ENCODE data around the gene C10orf88.

Gene C10orf88

DNA sequence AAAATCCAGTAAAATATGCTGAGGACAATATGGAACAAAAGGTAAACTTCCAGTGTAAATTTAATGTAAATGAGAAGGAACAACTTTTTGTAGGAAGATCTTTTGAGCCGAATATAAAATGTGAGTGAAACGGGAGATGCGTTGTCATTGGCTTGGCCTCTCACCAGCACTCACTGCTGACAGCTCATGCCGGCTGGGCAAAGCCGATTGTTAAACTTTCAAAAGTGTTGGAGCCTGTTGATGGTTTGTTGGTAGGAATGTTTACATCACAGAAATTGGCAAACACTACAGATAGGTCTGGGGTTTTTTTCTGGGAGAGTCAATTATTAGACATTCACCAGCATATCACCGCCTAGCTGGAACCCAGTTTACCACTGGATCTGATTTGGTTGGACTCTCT is 32.3 kb upstream of the C10orf88 start:
- no peak overlapping the region for H4K8ac ChIP-seq (ENCODE audit: low read length)

DNA sequence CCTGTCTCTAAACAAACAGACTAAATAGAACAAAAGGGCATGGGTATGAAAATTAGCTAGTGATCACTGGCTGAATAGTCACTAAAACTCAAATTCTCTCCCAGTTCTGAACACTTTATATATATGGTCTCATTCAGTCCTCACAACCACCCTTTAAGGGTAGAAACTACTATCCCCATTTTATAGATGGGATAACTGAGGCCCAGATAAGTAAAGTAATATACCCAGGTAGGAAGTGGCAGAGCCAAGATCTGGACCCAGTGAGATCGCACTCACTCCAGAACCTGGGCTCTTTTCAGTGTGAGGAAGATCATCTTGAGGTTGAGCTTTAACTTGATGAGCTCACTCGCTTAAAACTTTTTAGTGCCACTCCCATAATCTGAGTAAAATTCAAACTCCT is 30.7 kb upstream of the C10orf88 start:
- H3K27ac ChIP-seq (ENCODE audit: low read length, poor library complexity, severe bottlenecking): no peak overlapping the region
- no peak overlapping the region for H2BK5ac ChIP-seq (ENCODE audit: low read depth, low read length, poor library complexity, severe bottlenecking)
- H2BK12ac ChIP-seq (ENCODE audit: low read length in 2 of 2): no peak overlapping the region
- WGBS: 99% methylated on average over 2 of the region's 2 CpGs
- H3K4me3 ChIP-seq (ENCODE audit: insufficient read depth in 1 of 2, low read depth in 1 of 2, low read length in 2 of 2): no peak overlapping the region
- peaks cover 2% of the 10 kb centered on the region for H3K4me1 ChIP-seq (ENCODE audit: control insufficient read depth, insufficient read depth, low read depth, low read length)
- no peak overlapping the region for H3K18ac ChIP-seq (ENCODE audit: low read depth in 1 of 2, low read length in 2 of 2)
- H2BK15ac ChIP-seq (ENCODE audit: low read depth, poor library complexity, severe bottlenecking): no peak overlapping the region
- no peak overlapping the region for H3K14ac ChIP-seq (ENCODE audit: low read length in 2 of 2)
- no peak overlapping the region for H4K8ac ChIP-seq (ENCODE audit: low read length)
- no peak overlapping the region for H2AFZ ChIP-seq (ENCODE audit: low read depth, low read length)
- no peak for DNase-seq
- H2BK120ac ChIP-seq (ENCODE audit: low read depth, low read length): no peak overlapping the region
- no peak overlapping the region for H4K91ac ChIP-seq (ENCODE audit: low read length)
- peaks cover 5 to 18% of the 10 kb centered on the region in 2 experiments for H3K36me3 ChIP-seq (ENCODE audit: control insufficient read depth in 1 of 2, insufficient read depth in 2 of 2, low read depth in 1 of 2, low read length in 2 of 2)
- H3K9ac ChIP-seq (ENCODE audit: low read length): no peak overlapping the region
- no peaks in the 10 kb centered on the region for H3K27me3 ChIP-seq (ENCODE audit: control insufficient read depth in 1 of 2, insufficient read depth in 1 of 2, low read length in 2 of 2)
- H3K9me3 ChIP-seq (ENCODE audit: control insufficient read depth, low read length): no peaks in the 10 kb centered on the region
- no peak overlapping the region for H3K4me2 ChIP-seq (ENCODE audit: low read length, poor library complexity, severe bottlenecking)
- peaks cover 5% of the 10 kb centered on the region for H3K79me1 ChIP-seq (replicated peaks; ENCODE audit: low read length, poor library complexity, severe bottlenecking)
- H3K23ac ChIP-seq (ENCODE audit: low read length in 2 of 2): no peak overlapping the region
- no peak overlapping the region for H2AK5ac ChIP-seq (ENCODE audit: low read length, severe bottlenecking)
- no peak overlapping the region for H3K4ac ChIP-seq (ENCODE audit: low read depth in 1 of 2, low read length in 2 of 2)

More for the DNA sequence above, 32.3 kb upstream of the C10orf88 start:
- Histone ChIP-seq H2AFZ (ENCODE audit: low read depth, low read length) (no peak overlapping the region), H2AK5ac (ENCODE audit: low read length, severe bottlenecking) (no peak overlapping the region), H3K18ac (ENCODE audit: low read depth in 1 of 2, low read length in 2 of 2) (no peak overlapping the region), H3K14ac (ENCODE audit: low read length in 2 of 2) (no peak overlapping the region), H3K27ac (ENCODE audit: low read length, poor library complexity, severe bottlenecking) (no peak overlapping the region), H2BK120ac (ENCODE audit: low read depth, low read length) (no peak overlapping the region), H3K36me3 (ENCODE audit: control insufficient read depth in 1 of 2, insufficient read depth in 2 of 2, low read depth in 1 of 2, low read length in 2 of 2) (peaks cover 5 to 18% of the 10 kb centered on the region in 2 experiments), H2BK15ac (ENCODE audit: low read depth, poor library complexity, severe bottlenecking) (no peak overlapping the region), H3K4me1 (ENCODE audit: control insufficient read depth, insufficient read depth, low read depth, low read length) (no peaks in the 10 kb centered on the region), H3K9ac (ENCODE audit: low read length) (no peak overlapping the region), H3K27me3 (ENCODE audit: control insufficient read depth in 1 of 2, insufficient read depth in 1 of 2, low read length in 2 of 2) (no peaks in the 10 kb centered on the region), H2BK12ac (ENCODE audit: low read length in 2 of 2) (no peak overlapping the region), H3K4me3 (ENCODE audit: insufficient read depth in 1 of 2, low read depth in 1 of 2, low read length in 2 of 2) (no peak overlapping the region), H4K91ac (ENCODE audit: low read length) (no peak overlapping the region), H3K23ac (ENCODE audit: low read length in 2 of 2) (no peak overlapping the region), H2BK5ac (ENCODE audit: low read depth, low read length, poor library complexity, severe bottlenecking) (no peak overlapping the region), H3K79me1 (replicated peaks; ENCODE audit: low read length, poor library complexity, severe bottlenecking) (peaks cover 5% of the 10 kb centered on the region), H3K4ac (ENCODE audit: low read depth in 1 of 2, low read length in 2 of 2) (no peak overlapping the region), H3K4me2 (ENCODE audit: low read length, poor library complexity, severe bottlenecking) (no peak overlapping the region), H3K9me3 (ENCODE audit: control insufficient read depth, low read length) (no peaks in the 10 kb centered on the region)
- DNase-seq: no peak
- 93% methylated on average over 5 of the region's 6 CpGs for WGBS

DNA sequence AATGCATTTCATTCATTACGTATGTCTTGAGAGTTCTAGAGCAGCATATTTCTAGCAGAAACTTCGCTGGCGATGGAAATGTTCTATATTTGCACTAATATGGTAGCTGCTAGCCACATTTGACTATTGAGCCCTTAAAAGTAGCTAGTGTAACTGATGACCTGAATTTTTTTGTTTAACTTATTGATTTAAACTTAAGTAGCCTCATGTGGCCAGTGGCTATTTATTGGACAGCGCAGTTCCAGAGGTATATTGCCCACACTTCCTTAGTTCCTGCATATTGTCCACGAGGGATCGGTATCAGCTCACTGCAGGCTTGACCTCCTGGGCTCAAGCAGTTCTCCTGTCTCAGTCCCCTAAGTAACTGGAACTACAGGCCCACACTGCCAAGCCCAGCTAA is 29.9 kb upstream of the C10orf88 start:
- 98% methylated on average over 6 of the region's 6 CpGs for WGBS
- DNase-seq: no peak
- no peaks in the 10 kb centered on the region for H3K27me3 ChIP-seq (ENCODE audit: control insufficient read depth in 1 of 2, insufficient read depth in 1 of 2, low read length in 2 of 2)
- H3K9me3 ChIP-seq (ENCODE audit: control insufficient read depth, low read length): no peaks in the 10 kb centered on the region
- no peak overlapping the region for H3K23ac ChIP-seq (ENCODE audit: low read length in 2 of 2)
- no peak overlapping the region for H3K18ac ChIP-seq (ENCODE audit: low read depth in 1 of 2, low read length in 2 of 2)
- H3K27ac ChIP-seq (ENCODE audit: low read length, poor library complexity, severe bottlenecking): no peak overlapping the region
- H2BK15ac ChIP-seq (ENCODE audit: low read depth, poor library complexity, severe bottlenecking): no peak overlapping the region
- H2BK120ac ChIP-seq (ENCODE audit: low read depth, low read length): no peak overlapping the region
- H4K91ac ChIP-seq (ENCODE audit: low read length): no peak overlapping the region
- no peak overlapping the region for H3K4ac ChIP-seq (ENCODE audit: low read depth in 1 of 2, low read length in 2 of 2)
- no peak overlapping the region for H3K9ac ChIP-seq (ENCODE audit: low read length)
- H3K4me1 ChIP-seq (ENCODE audit: control insufficient read depth, insufficient read depth, low read depth, low read length): peaks cover 2% of the 10 kb centered on the region
- no peak overlapping the region for H3K14ac ChIP-seq (ENCODE audit: low read length in 2 of 2)
- no peak overlapping the region for H2BK12ac ChIP-seq (ENCODE audit: low read length in 2 of 2)
- H3K79me1 ChIP-seq (replicated peaks; ENCODE audit: low read length, poor library complexity, severe bottlenecking): peaks cover 5% of the 10 kb centered on the region
- H3K4me3 ChIP-seq (ENCODE audit: insufficient read depth in 1 of 2, low read depth in 1 of 2, low read length in 2 of 2): no peak overlapping the region
- H4K8ac ChIP-seq (ENCODE audit: low read length): no peak overlapping the region
- H3K4me2 ChIP-seq (ENCODE audit: low read length, poor library complexity, severe bottlenecking): no peak overlapping the region
- H2BK5ac ChIP-seq (ENCODE audit: low read depth, low read length, poor library complexity, severe bottlenecking): no peak overlapping the region
- H3K36me3 ChIP-seq (ENCODE audit: control insufficient read depth in 1 of 2, insufficient read depth in 2 of 2, low read depth in 1 of 2, low read length in 2 of 2): peaks cover 5 to 18% of the 10 kb centered on the region in 2 experiments
- no peak overlapping the region for H2AK5ac ChIP-seq (ENCODE audit: low read length, severe bottlenecking)
- H2AFZ ChIP-seq (ENCODE audit: low read depth, low read length): no peak overlapping the region

DNA sequence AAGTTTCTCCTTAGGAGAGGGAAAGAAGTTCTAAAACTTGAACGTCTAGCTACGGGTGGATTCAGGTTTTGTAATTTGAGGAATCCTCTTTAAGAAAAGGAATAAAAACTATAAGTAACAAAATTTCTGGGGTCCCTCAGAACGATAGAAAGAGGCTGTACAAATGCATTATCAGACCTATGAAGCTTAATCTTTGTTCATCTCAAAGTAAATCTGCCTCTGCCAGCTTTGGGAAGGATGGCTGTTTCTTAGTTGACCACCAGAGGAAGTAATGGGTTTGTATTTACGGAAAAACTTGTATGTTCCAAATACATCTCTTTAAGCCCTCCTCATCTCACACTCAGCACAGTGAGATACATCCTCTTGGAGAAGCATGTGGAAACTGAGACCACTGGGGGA is 27.0 kb upstream of the C10orf88 start:
- Histone ChIP-seq H4K91ac (ENCODE audit: low read length) (no peak overlapping the region), H3K4me1 (ENCODE audit: control insufficient read depth, insufficient read depth, low read depth, low read length) (peaks cover 2% of the 10 kb centered on the region), H3K27ac (ENCODE audit: low read length, poor library complexity, severe bottlenecking) (no peak overlapping the region), H3K9ac (ENCODE audit: low read length) (peak overlapping the region; percentile 69), H3K27me3 (ENCODE audit: control insufficient read depth in 1 of 2, insufficient read depth in 1 of 2, low read length in 2 of 2) (no peaks in the 10 kb centered on the region), H2AFZ (ENCODE audit: low read depth, low read length) (no peak overlapping the region), H4K8ac (ENCODE audit: low read length) (no peak overlapping the region), H3K79me1 (replicated peaks; ENCODE audit: low read length, poor library complexity, severe bottlenecking) (peaks cover 5% of the 10 kb centered on the region), H3K23ac (ENCODE audit: low read length in 2 of 2) (no peak overlapping the region), H2BK15ac (ENCODE audit: low read depth, poor library complexity, severe bottlenecking) (no peak overlapping the region), H3K4ac (ENCODE audit: low read depth in 1 of 2, low read length in 2 of 2) (no peak overlapping the region), H3K14ac (ENCODE audit: low read length in 2 of 2) (no peak overlapping the region), H3K4me3 (ENCODE audit: insufficient read depth in 1 of 2, low read depth in 1 of 2, low read length in 2 of 2) (peak overlapping the region in 1 of 2 experiments; percentile 90), H2BK12ac (ENCODE audit: low read length in 2 of 2) (no peak overlapping the region), H3K18ac (ENCODE audit: low read depth in 1 of 2, low read length in 2 of 2) (no peak overlapping the region), H3K4me2 (ENCODE audit: low read length, poor library complexity, severe bottlenecking) (peak overlapping the region; percentile 61), H3K36me3 (ENCODE audit: control insufficient read depth in 1 of 2, insufficient read depth in 2 of 2, low read depth in 1 of 2, low read length in 2 of 2) (peaks cover 3 to 9% of the 10 kb centered on the region in 2 experiments), H2AK5ac (ENCODE audit: low read length, severe bottlenecking) (no peak overlapping the region), H2BK5ac (ENCODE audit: low read depth, low read length, poor library complexity, severe bottlenecking) (no peak overlapping the region), H3K9me3 (ENCODE audit: control insufficient read depth, low read length) (no peaks in the 10 kb centered on the region), H2BK120ac (ENCODE audit: low read depth, low read length) (no peak overlapping the region)
- peak; percentile 71 for DNase-seq
- no CpG with 5 or more reads among the region's 4 CpGs for WGBS
